Jurkat, Clone E6-1 (cell line): ENCODE measurements around the gene RPL22.

Experiments
- DNase-seq: peaks from one replicate; pipeline ENCODE4 v3.0.0-alpha.2; 2011; ENCODE audit warnings: low read depth, low spot score
- H3K4me3 ChIP-seq: 2 replicates; pipeline ENCODE4 v1.5.1; 2011; ENCODE audit warnings: mild to moderate bottlenecking, low read length, control low read depth, moderate library complexity

Gene RPL22

GRCh38 chr1:6207075-6207885, 7.9 kb upstream of the RPL22 start:
- no peak overlapping the region for H3K4me3 ChIP-seq
- DNase-seq = no peak

GRCh38 chr1:6206520-6206855, 7.1 kb upstream of the RPL22 start:
- no peak overlapping the region for H3K4me3 ChIP-seq
- no peak for DNase-seq

GRCh38 chr1:6205849-6206519, 6.6 kb upstream of the RPL22 start, which contains the start of gene RNF207:
Gene RNF207 (plus strand): TSS chr1:6206119. CDS start chr1:6206536, 417 bp downstream.
- DNase-seq = no peak
- no peak within 1 kb of the TSS for H3K4me3 ChIP-seq

- DNase-seq = no peak
- H3K4me3 ChIP-seq = no peak overlapping the region
Measured at GRCh38 chr1:6202256-6202655, 2.9 kb upstream of the RPL22 start.

- no peak for DNase-seq
- peak overlapping the region; percentile 83 for H3K4me3 ChIP-seq
Measured at GRCh38 chr1:6200188-6200809, 904 bp upstream of the RPL22 start.

GRCh38 chr1:6198646-6199297, 623 bp downstream of the RPL22 start:
- peak overlapping the region; percentile 83 for H3K4me3 ChIP-seq
- DNase-seq = no peak

GRCh38 chr1:6197746-6198427, 1.5 kb downstream of the RPL22 start:
- peak overlapping the region; percentile 83 for H3K4me3 ChIP-seq
- no peak for DNase-seq

GRCh38 chr1:6191968-6192367, 7.4 kb downstream of the RPL22 start:
- no peak for DNase-seq
- no peak overlapping the region for H3K4me3 ChIP-seq

GRCh38 chr1:6188466-6188865, 10.9 kb downstream of the RPL22 start:
- no peak overlapping the region for H3K4me3 ChIP-seq
- no peak for DNase-seq

- DNase-seq = peak; percentile 51
- no peak overlapping the region for H3K4me3 ChIP-seq
Measured at GRCh38 chr1:6185635-6186382, 13.6 kb downstream of the RPL22 start.

- H3K4me3 ChIP-seq = no peak overlapping the region
- no peak for DNase-seq
Measured at GRCh38 chr1:6185151-6185550, 14.2 kb downstream of the RPL22 start.

GRCh38 chr1:6184083-6184783, 15.2 kb downstream of the RPL22 start:
- DNase-seq = no peak

GRCh38 chr1:6183520-6183989, 15.8 kb downstream of the RPL22 start:
- DNase-seq = no peak
- no peak overlapping the region for H3K4me3 ChIP-seq

More at GRCh38 chr1:6184083-6184783, 15.2 kb downstream of the RPL22 start:
- H3K4me3 ChIP-seq = no peak overlapping the region

- no peak for DNase-seq
- no peak overlapping the region for H3K4me3 ChIP-seq
Measured at GRCh38 chr1:6181347-6181770, 18.0 kb downstream of the RPL22 start.

GRCh38 chr1:6180707-6181311, 18.6 kb downstream of the RPL22 start:
- no peak for DNase-seq
- H3K4me3 ChIP-seq = no peak overlapping the region

- DNase-seq = no peak
- H3K4me3 ChIP-seq = no peak within 1 kb of the TSS
Measured at GRCh38 chr1:6180268-6180706, 19.1 kb downstream of the RPL22 start, which contains the start of gene CHD5. Gene CHD5 (minus strand): TSS chr1:6180321. CDS start chr1:6180023, 298 bp downstream.

GRCh38 chr1:6179564-6180175, 19.7 kb downstream of the RPL22 start:
- DNase-seq = no peak

More at GRCh38 chr1:6179564-6180175, 19.7 kb downstream of the RPL22 start:
- H3K4me3 ChIP-seq = no peak overlapping the region
